ENCODE measurements around the gene PPM1J. TPM values are rescaled to one million over a fixed set of nuclear protein-coding genes. Genes with fewer than 3 reads are reported as not detected.

The PPM1J gene
- total and polyA plus RNA-seq, 9 of the 15 experiments (the other 6 are each of a cell fraction or from before 2014, with no cell fraction given), result 0.25 to 10.5 (median 4.2) TPM

DNA sequence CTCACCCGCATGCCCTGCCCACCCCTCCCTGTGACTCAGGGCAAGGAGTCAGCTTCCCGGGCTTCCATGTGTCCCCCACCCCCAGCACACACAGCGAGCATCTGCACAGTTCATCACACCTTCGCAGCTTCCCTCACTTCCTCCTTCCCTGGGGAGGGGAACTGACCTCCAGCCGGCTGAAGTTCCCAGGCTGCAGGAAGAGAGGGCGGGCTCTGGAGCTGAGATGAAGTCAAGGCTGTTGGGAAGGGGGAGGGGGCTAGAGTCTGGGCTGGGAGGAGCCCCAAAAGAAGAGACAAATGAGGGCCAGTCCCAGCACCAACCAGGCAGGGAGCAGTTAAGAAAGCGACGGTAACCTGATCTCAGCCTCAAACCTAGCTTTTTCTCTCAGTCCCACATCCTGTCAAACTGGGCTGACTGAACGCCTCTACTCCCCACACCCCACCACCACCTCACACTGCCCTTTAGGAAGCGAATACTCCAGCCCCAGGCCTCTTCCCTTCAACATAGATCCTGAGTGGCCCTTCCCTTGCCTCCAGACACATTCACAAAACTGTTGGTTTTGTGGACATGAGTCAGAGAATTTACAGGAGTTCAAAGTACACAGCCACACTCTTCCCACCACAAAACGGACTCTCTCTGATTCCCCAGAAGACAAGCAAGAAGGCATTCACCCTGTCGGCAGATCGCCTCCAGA lies 10.1 kb downstream of the PPM1J start (continued):
- TF ChIP-seq, protein P1, sequence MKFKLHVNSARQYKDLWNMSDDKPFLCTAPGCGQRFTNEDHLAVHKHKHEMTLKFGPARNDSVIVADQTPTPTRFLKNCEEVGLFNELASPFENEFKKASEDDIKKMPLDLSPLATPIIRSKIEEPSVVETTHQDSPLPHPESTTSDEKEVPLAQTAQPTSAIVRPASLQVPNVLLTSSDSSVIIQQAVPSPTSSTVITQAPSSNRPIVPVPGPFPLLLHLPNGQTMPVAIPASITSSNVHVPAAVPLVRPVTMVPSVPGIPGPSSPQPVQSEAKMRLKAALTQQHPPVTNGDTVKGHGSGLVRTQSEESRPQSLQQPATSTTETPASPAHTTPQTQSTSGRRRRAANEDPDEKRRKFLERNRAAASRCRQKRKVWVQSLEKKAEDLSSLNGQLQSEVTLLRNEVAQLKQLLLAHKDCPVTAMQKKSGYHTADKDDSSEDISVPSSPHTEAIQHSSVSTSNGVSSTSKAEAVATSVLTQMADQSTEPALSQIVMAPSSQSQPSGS (CRISPR knock-in tag; IDR thresholded peaks at IDR 0.05), result no peak
- TF ChIP-seq GTF2F1 (IDR thresholded peaks at IDR 0.05; ENCODE audit: low read depth, low read length) (peak; percentile 73; the same call in 1 of the 2 replicates), STAT5A (IDR thresholded peaks at IDR 0.05; ENCODE audit: borderline replicate concordance, low read length) (no peak; the same call in 1 of the 2 replicates), ZNF507 (tag; conservative IDR thresholded peaks at IDR 0.05) (no peak), KDM1A (IDR thresholded peaks at IDR 0.05) (peak in 1 of 2 experiments; percentile 36; a peak in 1 of 4 replicates), KLF6 (CRISPR knock-in tag; IDR thresholded peaks at IDR 0.05; ENCODE audit: borderline replicate concordance) (no peak), CAMTA2 (CRISPR knock-in tag; conservative IDR thresholded peaks at IDR 0.05) (no peak), FUS (optimal IDR thresholded peaks at IDR 0.05; ENCODE audit: low read depth, low read length) (no peak), SP2 (IDR thresholded peaks at IDR 0.05; ENCODE audit: extremely low read depth, low read depth, low read length, poor library complexity, severe bottlenecking) (no peak), SMAD3 (CRISPR knock-in tag; conservative IDR thresholded peaks at IDR 0.05) (no peak), MYNN (IDR thresholded peaks at IDR 0.05) (peak; percentile 64), MYNN (CRISPR knock-in tag; IDR thresholded peaks at IDR 0.05) (no peak), HNRNPUL1 (IDR thresholded peaks at IDR 0.05; ENCODE audit: low read length) (no peak), MED1 (CRISPR knock-in tag; IDR thresholded peaks at IDR 0.05; ENCODE audit: borderline replicate concordance) (no peak), ZNF124 (CRISPR knock-in tag; IDR thresholded peaks at IDR 0.05) (no peak), FOXP1 (CRISPR knock-in tag; IDR thresholded peaks at IDR 0.05) (no peak), SOX6 (IDR thresholded peaks at IDR 0.05) (0 out of 2 replicates have a peak, but pooled peaks have one; percentile 51), MAZ (CRISPR knock-in tag; conservative IDR thresholded peaks at IDR 0.05 in 1 of 2, IDR thresholded peaks at IDR 0.05 in 1 of 2) (peak; percentile 60 to 90; a peak in 3 of 4 replicates), POLR2A (conservative IDR thresholded peaks at IDR 0.05) (peak; percentile 96), SREBF2 (CRISPR knock-in tag; IDR thresholded peaks at IDR 0.05) (no peak)
- TF ChIP-seq, protein P2, sequence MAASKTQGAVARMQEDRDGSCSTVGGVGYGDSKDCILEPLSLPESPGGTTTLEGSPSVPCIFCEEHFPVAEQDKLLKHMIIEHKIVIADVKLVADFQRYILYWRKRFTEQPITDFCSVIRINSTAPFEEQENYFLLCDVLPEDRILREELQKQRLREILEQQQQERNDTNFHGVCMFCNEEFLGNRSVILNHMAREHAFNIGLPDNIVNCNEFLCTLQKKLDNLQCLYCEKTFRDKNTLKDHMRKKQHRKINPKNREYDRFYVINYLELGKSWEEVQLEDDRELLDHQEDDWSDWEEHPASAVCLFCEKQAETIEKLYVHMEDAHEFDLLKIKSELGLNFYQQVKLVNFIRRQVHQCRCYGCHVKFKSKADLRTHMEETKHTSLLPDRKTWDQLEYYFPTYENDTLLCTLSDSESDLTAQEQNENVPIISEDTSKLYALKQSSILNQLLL (CRISPR knock-in tag; IDR thresholded peaks at IDR 0.05; ENCODE audit: borderline replicate concordance), result no peak
- TF ChIP-seq, protein P3, sequence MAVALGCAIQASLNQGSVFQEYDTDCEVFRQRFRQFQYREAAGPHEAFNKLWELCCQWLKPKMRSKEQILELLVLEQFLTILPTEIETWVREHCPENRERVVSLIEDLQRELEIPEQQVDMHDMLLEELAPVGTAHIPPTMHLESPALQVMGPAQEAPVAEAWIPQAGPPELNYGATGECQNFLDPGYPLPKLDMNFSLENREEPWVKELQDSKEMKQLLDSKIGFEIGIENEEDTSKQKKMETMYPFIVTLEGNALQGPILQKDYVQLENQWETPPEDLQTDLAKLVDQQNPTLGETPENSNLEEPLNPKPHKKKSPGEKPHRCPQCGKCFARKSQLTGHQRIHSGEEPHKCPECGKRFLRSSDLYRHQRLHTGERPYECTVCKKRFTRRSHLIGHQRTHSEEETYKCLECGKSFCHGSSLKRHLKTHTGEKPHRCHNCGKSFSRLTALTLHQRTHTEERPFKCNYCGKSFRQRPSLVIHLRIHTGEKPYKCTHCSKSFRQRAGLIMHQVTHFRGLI (CRISPR knock-in tag; IDR thresholded peaks at IDR 0.05), result no peak
- TF ChIP-seq, protein P4, sequence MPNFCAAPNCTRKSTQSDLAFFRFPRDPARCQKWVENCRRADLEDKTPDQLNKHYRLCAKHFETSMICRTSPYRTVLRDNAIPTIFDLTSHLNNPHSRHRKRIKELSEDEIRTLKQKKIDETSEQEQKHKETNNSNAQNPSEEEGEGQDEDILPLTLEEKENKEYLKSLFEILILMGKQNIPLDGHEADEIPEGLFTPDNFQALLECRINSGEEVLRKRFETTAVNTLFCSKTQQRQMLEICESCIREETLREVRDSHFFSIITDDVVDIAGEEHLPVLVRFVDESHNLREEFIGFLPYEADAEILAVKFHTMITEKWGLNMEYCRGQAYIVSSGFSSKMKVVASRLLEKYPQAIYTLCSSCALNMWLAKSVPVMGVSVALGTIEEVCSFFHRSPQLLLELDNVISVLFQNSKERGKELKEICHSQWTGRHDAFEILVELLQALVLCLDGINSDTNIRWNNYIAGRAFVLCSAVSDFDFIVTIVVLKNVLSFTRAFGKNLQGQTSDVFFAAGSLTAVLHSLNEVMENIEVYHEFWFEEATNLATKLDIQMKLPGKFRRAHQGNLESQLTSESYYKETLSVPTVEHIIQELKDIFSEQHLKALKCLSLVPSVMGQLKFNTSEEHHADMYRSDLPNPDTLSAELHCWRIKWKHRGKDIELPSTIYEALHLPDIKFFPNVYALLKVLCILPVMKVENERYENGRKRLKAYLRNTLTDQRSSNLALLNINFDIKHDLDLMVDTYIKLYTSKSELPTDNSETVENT (CRISPR knock-in tag; IDR thresholded peaks at IDR 0.05), result 0 out of 2 replicates have a peak, but pooled peaks have one; percentile 12
